Measurements from ENCODE around the gene PPP1R9A.
A peak's percentile ranks its signal among the peaks of the same experiment; 100 is the strongest.
"Not testable (repeated sequence)": the region's sequence is repeated elsewhere in the genome, so short reads cannot be mapped to it uniquely, and the experiment has no call there.

The PPP1R9A gene

GRCh38 chr7:94999601-95000000 lies 92.2 kb downstream of the PPP1R9A start:
- not testable (repeated sequence) for H3K4me3 ChIP-seq (ENCODE audit: low read depth in 1 of 5, low read length in 5 of 5); H3K27ac ChIP-seq (ENCODE audit: low read depth, low read length)

GRCh38 chr7:95001258-95001657 lies 93.9 kb downstream of the PPP1R9A start:
- Histone ChIP-seq H3K9me3 (ENCODE audit: control insufficient read depth in 5 of 5, low read length in 5 of 5) (no peaks in the 10 kb centered on the region), H3K4me3 (ENCODE audit: low read depth in 1 of 5, low read length in 5 of 5) (no peak overlapping the region), H3K4me1 (ENCODE audit: control insufficient read depth in 5 of 5, insufficient read depth in 5 of 5, low read length in 5 of 5) (peaks cover 0 to 12% (median 5%) of the 10 kb centered on the region in 5 donors), H3K9ac (ENCODE audit: low read length in 5 of 5) (no peak overlapping the region), H3K36me3 (ENCODE audit: control insufficient read depth in 5 of 5, insufficient read depth in 5 of 5, low read length in 5 of 5) (no peaks in the 10 kb centered on the region), H3K27ac (ENCODE audit: low read depth, low read length) (no peak overlapping the region), H3K27me3 (ENCODE audit: control insufficient read depth in 5 of 5, insufficient read depth in 4 of 5, low read length in 5 of 5) (no peaks in the 10 kb centered on the region)

More at GRCh38 chr7:94999601-95000000, 92.2 kb downstream of the PPP1R9A start:
- not testable (repeated sequence) for H3K9me3 ChIP-seq (ENCODE audit: control insufficient read depth in 5 of 5, low read length in 5 of 5); H3K27me3 ChIP-seq (ENCODE audit: control insufficient read depth in 5 of 5, insufficient read depth in 4 of 5, low read length in 5 of 5); H3K9ac ChIP-seq (ENCODE audit: low read length in 5 of 5); H3K36me3 ChIP-seq (ENCODE audit: control insufficient read depth in 5 of 5, insufficient read depth in 5 of 5, low read length in 5 of 5)
- peaks cover 0 to 12% (median 5%) of the 10 kb centered on the region in 5 donors for H3K4me1 ChIP-seq (ENCODE audit: control insufficient read depth in 5 of 5, insufficient read depth in 5 of 5, low read length in 5 of 5)

GRCh38 chr7:95001815-95002561 lies 94.6 kb downstream of the PPP1R9A start:
- H3K27ac ChIP-seq (ENCODE audit: low read depth, low read length) = no peak overlapping the region
- H3K9me3 ChIP-seq (ENCODE audit: control insufficient read depth in 5 of 5, low read length in 5 of 5) = no peaks in the 10 kb centered on the region
- H3K36me3 ChIP-seq (ENCODE audit: control insufficient read depth in 5 of 5, insufficient read depth in 5 of 5, low read length in 5 of 5) = no peaks in the 10 kb centered on the region
- no peaks in the 10 kb centered on the region for H3K27me3 ChIP-seq (ENCODE audit: control insufficient read depth in 5 of 5, insufficient read depth in 4 of 5, low read length in 5 of 5)
- no peak overlapping the region for H3K9ac ChIP-seq (ENCODE audit: low read length in 5 of 5)
- no peak overlapping the region for H3K4me3 ChIP-seq (ENCODE audit: low read depth in 1 of 5, low read length in 5 of 5)
- H3K4me1 ChIP-seq (ENCODE audit: control insufficient read depth in 5 of 5, insufficient read depth in 5 of 5, low read length in 5 of 5) = peaks cover 0 to 12% (median 5%) of the 10 kb centered on the region in 5 donors

GRCh38 chr7:95002775-95003174 lies 95.4 kb downstream of the PPP1R9A start:
- Histone ChIP-seq H3K4me3 (ENCODE audit: low read depth in 1 of 5, low read length in 5 of 5) (no peak overlapping the region), H3K9ac (ENCODE audit: low read length in 5 of 5) (no peak overlapping the region), H3K27ac (ENCODE audit: low read depth, low read length) (no peak overlapping the region), H3K4me1 (ENCODE audit: control insufficient read depth in 5 of 5, insufficient read depth in 5 of 5, low read length in 5 of 5) (peaks cover 0 to 7% (median under 1%) of the 10 kb centered on the region in 5 donors), H3K9me3 (ENCODE audit: control insufficient read depth in 5 of 5, low read length in 5 of 5) (no peaks in the 10 kb centered on the region), H3K36me3 (ENCODE audit: control insufficient read depth in 5 of 5, insufficient read depth in 5 of 5, low read length in 5 of 5) (no peaks in the 10 kb centered on the region), H3K27me3 (ENCODE audit: control insufficient read depth in 5 of 5, insufficient read depth in 4 of 5, low read length in 5 of 5) (no peaks in the 10 kb centered on the region)

- H3K9ac ChIP-seq (ENCODE audit: low read length in 5 of 5) = no peak overlapping the region
- no peaks in the 10 kb centered on the region for H3K36me3 ChIP-seq (ENCODE audit: control insufficient read depth in 5 of 5, insufficient read depth in 5 of 5, low read length in 5 of 5)
- no peaks in the 10 kb centered on the region for H3K9me3 ChIP-seq (ENCODE audit: control insufficient read depth in 5 of 5, low read length in 5 of 5)
- H3K27ac ChIP-seq (ENCODE audit: low read depth, low read length) = no peak overlapping the region
- no peaks in the 10 kb centered on the region for H3K4me1 ChIP-seq (ENCODE audit: control insufficient read depth in 5 of 5, insufficient read depth in 5 of 5, low read length in 5 of 5)
- no peak overlapping the region for H3K4me3 ChIP-seq (ENCODE audit: low read depth in 1 of 5, low read length in 5 of 5)
- H3K27me3 ChIP-seq (ENCODE audit: control insufficient read depth in 5 of 5, insufficient read depth in 4 of 5, low read length in 5 of 5) = no peaks in the 10 kb centered on the region
Observed at GRCh38 chr7:95004618-95005247, 97.3 kb downstream of the PPP1R9A start.

- no peak overlapping the region for H3K9ac ChIP-seq (ENCODE audit: low read length in 5 of 5)
- H3K27ac ChIP-seq (ENCODE audit: low read depth, low read length) = no peak overlapping the region
- no peaks in the 10 kb centered on the region for H3K27me3 ChIP-seq (ENCODE audit: control insufficient read depth in 5 of 5, insufficient read depth in 4 of 5, low read length in 5 of 5)
- H3K4me1 ChIP-seq (ENCODE audit: control insufficient read depth in 5 of 5, insufficient read depth in 5 of 5, low read length in 5 of 5) = peaks cover 0 to 3% (median 0%) of the 10 kb centered on the region in 5 donors
- H3K9me3 ChIP-seq (ENCODE audit: control insufficient read depth in 5 of 5, low read length in 5 of 5) = no peaks in the 10 kb centered on the region
- H3K4me3 ChIP-seq (ENCODE audit: low read depth in 1 of 5, low read length in 5 of 5) = no peak overlapping the region
- H3K36me3 ChIP-seq (ENCODE audit: control insufficient read depth in 5 of 5, insufficient read depth in 5 of 5, low read length in 5 of 5) = no peaks in the 10 kb centered on the region
Observed at GRCh38 chr7:95006010-95006409, 98.6 kb downstream of the PPP1R9A start.

- not testable (repeated sequence) for H3K9ac ChIP-seq (ENCODE audit: low read length in 5 of 5); H3K27me3 ChIP-seq (ENCODE audit: control insufficient read depth in 5 of 5, insufficient read depth in 4 of 5, low read length in 5 of 5); H3K4me3 ChIP-seq (ENCODE audit: low read depth in 1 of 5, low read length in 5 of 5); H3K4me1 ChIP-seq (ENCODE audit: control insufficient read depth in 5 of 5, insufficient read depth in 5 of 5, low read length in 5 of 5); H3K27ac ChIP-seq (ENCODE audit: low read depth, low read length); H3K36me3 ChIP-seq (ENCODE audit: control insufficient read depth in 5 of 5, insufficient read depth in 5 of 5, low read length in 5 of 5); H3K9me3 ChIP-seq (ENCODE audit: control insufficient read depth in 5 of 5, low read length in 5 of 5)
Observed at GRCh38 chr7:95008773-95009172, 101.4 kb downstream of the PPP1R9A start.

- Histone ChIP-seq H3K36me3 (ENCODE audit: control insufficient read depth in 5 of 5, insufficient read depth in 5 of 5, low read length in 5 of 5) (no peaks in the 10 kb centered on the region), H3K9ac (ENCODE audit: low read length in 5 of 5) (peak overlapping the region in 1 of 5 donors; percentile 8), H3K9me3 (ENCODE audit: control insufficient read depth in 5 of 5, low read length in 5 of 5) (no peaks in the 10 kb centered on the region), H3K4me3 (ENCODE audit: low read depth in 1 of 5, low read length in 5 of 5) (no peak overlapping the region), H3K27ac (ENCODE audit: low read depth, low read length) (no peak overlapping the region), H3K4me1 (ENCODE audit: control insufficient read depth in 5 of 5, insufficient read depth in 5 of 5, low read length in 5 of 5) (peaks cover 0 to 8% (median 0%) of the 10 kb centered on the region in 5 donors), H3K27me3 (ENCODE audit: control insufficient read depth in 5 of 5, insufficient read depth in 4 of 5, low read length in 5 of 5) (no peaks in the 10 kb centered on the region)
Observed at GRCh38 chr7:95011146-95011928, 103.9 kb downstream of the PPP1R9A start.

- Histone ChIP-seq H3K9ac (ENCODE audit: low read length in 5 of 5) (no peak overlapping the region), H3K4me1 (ENCODE audit: control insufficient read depth in 5 of 5, insufficient read depth in 5 of 5, low read length in 5 of 5) (peaks cover 0 to 8% (median 0%) of the 10 kb centered on the region in 5 donors), H3K4me3 (ENCODE audit: low read depth in 1 of 5, low read length in 5 of 5) (no peak overlapping the region), H3K36me3 (ENCODE audit: control insufficient read depth in 5 of 5, insufficient read depth in 5 of 5, low read length in 5 of 5) (no peaks in the 10 kb centered on the region), H3K9me3 (ENCODE audit: control insufficient read depth in 5 of 5, low read length in 5 of 5) (no peaks in the 10 kb centered on the region), H3K27me3 (ENCODE audit: control insufficient read depth in 5 of 5, insufficient read depth in 4 of 5, low read length in 5 of 5) (no peaks in the 10 kb centered on the region), H3K27ac (ENCODE audit: low read depth, low read length) (no peak overlapping the region)
Observed at GRCh38 chr7:95011995-95012394, 104.6 kb downstream of the PPP1R9A start.

GRCh38 chr7:95018021-95018420 lies 110.6 kb downstream of the PPP1R9A start:
- H3K27me3 ChIP-seq (ENCODE audit: control insufficient read depth in 5 of 5, insufficient read depth in 4 of 5, low read length in 5 of 5) = no peaks in the 10 kb centered on the region
- H3K27ac ChIP-seq (ENCODE audit: low read depth, low read length) = no peak overlapping the region
- H3K9ac ChIP-seq (ENCODE audit: low read length in 5 of 5) = no peak overlapping the region
- H3K4me1 ChIP-seq (ENCODE audit: control insufficient read depth in 5 of 5, insufficient read depth in 5 of 5, low read length in 5 of 5) = no peaks in the 10 kb centered on the region
- H3K4me3 ChIP-seq (ENCODE audit: low read depth in 1 of 5, low read length in 5 of 5) = no peak overlapping the region
- no peaks in the 10 kb centered on the region for H3K36me3 ChIP-seq (ENCODE audit: control insufficient read depth in 5 of 5, insufficient read depth in 5 of 5, low read length in 5 of 5)
- H3K9me3 ChIP-seq (ENCODE audit: control insufficient read depth in 5 of 5, low read length in 5 of 5) = no peaks in the 10 kb centered on the region

All from subcutaneous abdominal adipose tissue (tissue), 5 donors.